ENCODE data around the gene CD6. TPM values are rescaled to one million over a fixed set of nuclear protein-coding genes. Genes with fewer than 3 reads are reported as not detected.
"Not testable (repeated sequence)": the region's sequence is repeated elsewhere in the genome, so short reads cannot be mapped to it uniquely, and the experiment has no call there.

The CD6 gene
- total RNA-seq, 6 experiments from 2014 or later, result 0.29 to 2.4 (median 0.52) TPM

GRCh38 chr11:61058583-61059259, 87.2 kb downstream of the CD6 start:
- ATAC-seq (no peak), DNase-seq (peak in 1 of 3 donors; percentile 8)
- H3K27me3 ChIP-seq, result no peaks in the 10 kb centered on the region

GRCh38 chr11:61059260-61059752, 87.8 kb downstream of the CD6 start:
- TF ChIP-seq, protein P1, sequence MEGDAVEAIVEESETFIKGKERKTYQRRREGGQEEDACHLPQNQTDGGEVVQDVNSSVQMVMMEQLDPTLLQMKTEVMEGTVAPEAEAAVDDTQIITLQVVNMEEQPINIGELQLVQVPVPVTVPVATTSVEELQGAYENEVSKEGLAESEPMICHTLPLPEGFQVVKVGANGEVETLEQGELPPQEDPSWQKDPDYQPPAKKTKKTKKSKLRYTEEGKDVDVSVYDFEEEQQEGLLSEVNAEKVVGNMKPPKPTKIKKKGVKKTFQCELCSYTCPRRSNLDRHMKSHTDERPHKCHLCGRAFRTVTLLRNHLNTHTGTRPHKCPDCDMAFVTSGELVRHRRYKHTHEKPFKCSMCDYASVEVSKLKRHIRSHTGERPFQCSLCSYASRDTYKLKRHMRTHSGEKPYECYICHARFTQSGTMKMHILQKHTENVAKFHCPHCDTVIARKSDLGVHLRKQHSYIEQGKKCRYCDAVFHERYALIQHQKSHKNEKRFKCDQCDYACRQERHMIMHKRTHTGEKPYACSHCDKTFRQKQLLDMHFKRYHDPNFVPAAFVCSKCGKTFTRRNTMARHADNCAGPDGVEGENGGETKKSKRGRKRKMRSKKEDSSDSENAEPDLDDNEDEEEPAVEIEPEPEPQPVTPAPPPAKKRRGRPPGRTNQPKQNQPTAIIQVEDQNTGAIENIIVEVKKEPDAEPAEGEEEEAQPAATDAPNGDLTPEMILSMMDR (IDR thresholded peaks at IDR 0.05), result no peak
- no peak for TF ChIP-seq POLR2A (IDR thresholded peaks at IDR 0.05)
- WGBS (ENCODE audit: insufficient coverage, low coverage, low lambda C conversion rate, missing lambda C conversion rate), result 27% methylated on average over 3 of the region's 8 CpGs
- Histone ChIP-seq H3K27me3 (no peaks in the 10 kb centered on the region), H3K9me3 (no peaks in the 10 kb centered on the region), H3K4me3 (no peak overlapping the region), H3K27ac (no peak overlapping the region), H3K36me3 (no peaks in the 10 kb centered on the region), H3K4me1 (no peaks in the 10 kb centered on the region)
- DNase-seq, result peak in 1 of 3 donors; percentile 21
- intact Hi-C loops (cut with DNase I), result no loop called here
- ATAC-seq, result no peak

More at GRCh38 chr11:61058583-61059259, 87.2 kb downstream of the CD6 start:
- no peaks in the 10 kb centered on the region for H3K36me3 ChIP-seq
- WGBS (ENCODE audit: insufficient coverage, low coverage, low lambda C conversion rate, missing lambda C conversion rate), result 63% methylated on average over 11 of the region's 14 CpGs
- no peaks in the 10 kb centered on the region for H3K9me3 ChIP-seq
- no peak for TF ChIP-seq POLR2A (IDR thresholded peaks at IDR 0.05)
- TF ChIP-seq, protein P1 (IDR thresholded peaks at IDR 0.05), result no peak
- H3K4me1 ChIP-seq, result no peaks in the 10 kb centered on the region
- no peak overlapping the region for H3K4me3 ChIP-seq
- intact Hi-C loops (cut with DNase I), result no loop called here
- H3K27ac ChIP-seq, result no peak overlapping the region

- ATAC-seq (peak in 2 of 4 donors; percentile 40 to 54), DNase-seq (peak in 1 of 3 donors; percentile 16)
- Histone ChIP-seq H3K36me3 (no peaks in the 10 kb centered on the region), H3K4me3 (no peak overlapping the region), H3K9me3 (no peaks in the 10 kb centered on the region), H3K27me3 (no peaks in the 10 kb centered on the region), H3K27ac (no peak overlapping the region), H3K4me1 (no peaks in the 10 kb centered on the region)
- intact Hi-C loops (cut with DNase I), result no loop called here
- TF ChIP-seq, protein P1 (IDR thresholded peaks at IDR 0.05), result no peak
- TF ChIP-seq POLR2A (IDR thresholded peaks at IDR 0.05), result no peak
- 56% methylated on average over 13 of the region's 13 CpGs for WGBS (ENCODE audit: insufficient coverage, low coverage, low lambda C conversion rate, missing lambda C conversion rate)
Measured at GRCh38 chr11:61061081-61061826, 89.8 kb downstream of the CD6 start.

DNA sequence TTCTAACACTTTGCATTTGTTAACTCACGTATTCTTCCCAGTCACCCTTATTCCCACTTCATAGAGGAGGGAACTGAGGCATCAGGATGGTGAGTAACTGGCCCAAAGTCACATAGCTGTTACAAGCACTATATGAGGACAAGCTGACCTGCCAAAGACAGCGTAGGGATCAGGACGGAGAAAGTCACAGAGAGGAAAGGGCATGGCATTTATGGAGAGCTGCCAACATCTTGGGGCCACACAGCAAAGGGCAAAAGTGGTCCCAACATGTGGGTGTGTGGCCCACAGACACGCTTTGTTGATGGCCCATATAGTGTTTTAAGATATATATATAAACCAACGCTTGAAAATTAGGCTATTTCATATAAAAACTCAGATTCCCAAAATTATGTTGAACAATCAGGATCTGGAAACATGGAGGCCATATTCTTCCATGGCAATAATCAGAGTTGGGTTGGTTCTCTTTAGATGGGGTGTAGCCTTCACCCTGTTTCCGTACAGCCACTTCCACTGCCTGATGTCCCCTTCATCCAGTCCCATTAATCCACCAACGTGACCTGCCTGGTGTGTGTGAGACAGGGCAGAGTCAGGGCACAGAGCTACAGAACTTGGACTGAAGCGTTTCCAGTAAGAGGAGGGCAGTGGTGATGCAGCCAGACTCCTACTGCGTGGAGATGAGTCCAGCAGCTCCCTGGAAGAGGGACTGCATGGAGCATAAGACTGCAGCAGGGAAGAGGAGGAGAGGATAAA, 90.9 kb downstream of the CD6 start:
- intact Hi-C loops (cut with DNase I), result no loop called here
- Histone ChIP-seq H3K27me3 (no peaks in the 10 kb centered on the region), H3K27ac (no peak overlapping the region), H3K4me3 (no peak overlapping the region), H3K4me1 (no peaks in the 10 kb centered on the region), H3K9me3 (no peaks in the 10 kb centered on the region), H3K36me3 (no peaks in the 10 kb centered on the region)
- ATAC-seq, result no peak
- DNase-seq, result peak in 1 of 3 donors; percentile 22
- 77% methylated on average over 9 of the region's 9 CpGs for WGBS (ENCODE audit: insufficient coverage, low coverage, low lambda C conversion rate, missing lambda C conversion rate)
- TF ChIP-seq, protein P1 (IDR thresholded peaks at IDR 0.05), result no peak
- TF ChIP-seq POLR2A (IDR thresholded peaks at IDR 0.05), result no peak

DNA sequence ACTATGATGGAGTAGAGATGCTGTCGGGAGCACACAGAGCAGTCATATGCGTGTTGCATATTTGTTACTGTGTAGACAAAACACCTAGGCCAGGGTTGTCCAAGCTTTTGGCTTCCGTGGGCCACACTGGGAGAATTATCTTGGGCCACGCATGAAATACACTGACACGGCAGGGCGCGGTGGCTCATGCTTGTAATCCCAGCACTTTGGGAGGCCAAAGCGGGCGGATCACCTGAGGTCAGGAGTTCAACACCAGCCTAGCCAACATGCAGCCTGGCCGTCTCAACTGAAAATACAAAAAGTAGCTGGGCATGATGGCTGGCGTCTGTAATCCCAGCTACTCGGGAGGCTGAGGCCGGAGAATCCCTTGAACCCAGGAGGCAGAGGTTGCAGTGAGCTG, 93.8 kb downstream of the CD6 start:
- H3K27me3 ChIP-seq; H3K27ac ChIP-seq; H3K4me1 ChIP-seq; H3K9me3 ChIP-seq; H3K4me3 ChIP-seq; ATAC-seq; H3K36me3 ChIP-seq; intact Hi-C loops (cut with DNase I): not testable (repeated sequence)
- peak in 1 of 3 donors; percentile 35 for DNase-seq
- 76% methylated on average over 5 of the region's 13 CpGs for WGBS (ENCODE audit: insufficient coverage, low coverage, low lambda C conversion rate, missing lambda C conversion rate)

Measured in right lobe of liver (tissue), 6 donors.